NCI-H1105 treated with DMSO at 0.1 percent for 48 hours (cell line): ENCODE data around the gene OR6B2.

Source experiments
- DNase-seq: peaks from one replicate; lab custom pipeline; 2025; lab: John Stamatoyannopoulos, UW

The OR6B2 gene

DNA sequence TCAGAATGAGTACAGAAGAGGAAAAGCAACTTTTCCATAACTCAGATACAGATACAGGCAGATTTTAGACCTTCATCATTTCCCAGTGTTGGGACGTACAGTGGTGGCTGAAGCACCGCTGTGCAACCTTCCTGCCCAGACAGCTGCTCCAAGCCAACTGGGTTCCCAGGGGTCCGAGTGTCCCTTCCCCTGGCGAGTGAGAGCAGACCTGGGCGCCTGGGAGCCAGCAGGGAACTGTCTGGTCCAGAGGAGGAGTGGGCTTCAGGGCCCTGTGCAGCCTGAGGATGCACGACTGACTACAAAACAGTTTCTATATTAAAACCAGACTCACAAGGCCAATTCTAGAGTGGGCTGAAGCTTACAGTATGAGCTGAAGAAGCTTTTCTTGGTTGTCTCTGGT lies 11.1 kb upstream of the OR6B2 start:
- DNase-seq: no peak

DNA sequence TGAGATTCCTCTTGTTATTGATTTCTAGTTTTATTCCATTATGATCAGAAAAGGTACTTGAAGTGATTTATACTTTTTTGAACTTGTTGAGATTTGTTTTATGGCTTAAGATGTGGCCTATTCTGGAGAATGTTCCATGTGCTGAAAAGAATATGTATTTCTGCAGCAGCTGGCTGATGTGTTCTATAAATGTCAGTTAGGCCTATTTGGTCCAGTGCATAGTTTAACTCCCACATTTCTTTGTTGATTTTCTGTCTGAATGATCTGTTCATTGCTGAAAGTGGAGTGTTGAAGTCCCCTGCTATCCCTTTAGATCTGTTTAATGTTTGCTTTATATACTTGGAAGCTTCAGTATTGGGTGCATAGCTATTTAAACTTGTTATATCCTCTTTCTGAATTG lies 7.1 kb upstream of the OR6B2 start:
- DNase-seq: no peak

DNA sequence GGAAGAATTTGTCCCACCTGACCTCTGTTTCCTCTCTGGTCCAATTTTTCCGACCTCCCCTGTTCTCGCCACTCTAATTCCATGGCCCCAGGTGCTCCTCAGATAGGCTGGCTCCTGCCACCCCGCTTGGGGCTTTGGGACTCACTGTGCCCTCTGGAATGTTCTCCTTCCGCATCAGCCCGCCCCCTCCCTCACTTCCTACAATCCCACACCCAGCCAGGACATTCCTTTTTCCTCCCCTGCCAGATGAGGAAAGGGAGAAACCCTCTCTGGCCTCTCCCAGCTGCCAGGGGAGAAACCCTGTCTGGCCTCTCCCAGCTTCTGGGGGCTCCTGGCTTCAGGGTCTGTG lies 3.1 kb upstream of the OR6B2 start:
- no peak for DNase-seq

DNA sequence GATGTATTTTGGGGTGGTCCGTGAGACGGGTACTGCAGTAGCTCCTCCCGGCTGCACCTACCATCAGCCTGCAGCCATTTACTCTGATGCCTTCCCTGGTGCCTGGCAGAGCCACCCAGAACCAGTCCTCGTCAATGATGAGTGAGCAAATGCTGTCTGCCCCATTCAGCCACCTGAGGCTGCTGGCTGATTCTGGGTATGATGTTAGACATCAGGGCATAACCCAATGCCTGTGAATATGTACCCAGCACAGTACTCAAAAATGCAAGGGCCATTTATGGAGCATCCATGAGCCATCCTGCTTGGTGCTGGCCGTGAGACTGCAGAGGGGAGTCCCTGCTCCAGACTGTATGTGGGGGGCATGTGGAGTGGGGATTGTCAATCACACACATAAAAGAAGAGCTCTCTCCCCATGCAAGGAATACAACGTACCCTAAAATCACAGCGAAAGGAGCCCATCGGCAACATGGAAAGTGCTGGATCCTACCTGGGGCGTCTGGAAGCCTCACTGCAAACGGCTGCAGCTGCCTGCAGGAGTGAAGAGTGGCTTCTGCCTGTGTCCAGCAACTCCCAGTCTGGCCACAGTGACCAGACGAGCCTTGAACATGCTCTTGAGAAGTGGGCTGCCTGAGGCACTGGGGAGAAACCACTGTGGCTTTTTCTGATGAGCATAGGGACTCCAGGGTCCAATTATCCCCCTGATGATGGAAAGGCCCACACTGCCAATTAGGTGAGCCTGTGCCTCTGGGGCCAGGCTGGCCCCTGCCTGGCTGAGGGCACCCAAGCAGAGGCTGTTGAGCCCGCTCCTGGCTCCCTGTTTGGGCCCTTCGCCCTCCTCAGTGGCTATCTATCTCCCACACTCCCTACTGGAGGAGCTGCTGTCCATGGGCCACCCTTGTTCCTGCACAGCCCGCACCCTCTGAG lies 2.4 kb upstream of the OR6B2 start:
- no peak for DNase-seq

DNA sequence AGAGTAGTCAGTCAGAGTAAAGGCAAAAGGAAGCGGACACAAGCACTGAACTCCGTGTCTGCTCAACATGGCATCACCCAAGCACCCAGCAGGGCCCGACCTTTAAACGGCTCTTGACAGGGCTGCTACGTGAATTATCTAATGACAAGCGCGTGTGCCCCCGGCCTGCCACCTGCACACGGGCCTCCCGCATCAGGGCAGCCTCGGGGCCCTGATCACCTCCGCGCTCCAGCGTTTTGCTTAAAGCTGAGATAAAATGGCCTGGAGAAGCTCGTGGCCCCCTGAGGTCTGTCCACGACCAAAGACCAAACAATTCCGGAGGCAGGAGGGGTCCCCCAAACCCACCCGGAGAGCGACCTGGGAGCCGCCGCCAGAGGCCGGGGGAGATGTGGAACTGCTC lies 5.5 kb downstream of the OR6B2 start:
- no peak for DNase-seq

DNA sequence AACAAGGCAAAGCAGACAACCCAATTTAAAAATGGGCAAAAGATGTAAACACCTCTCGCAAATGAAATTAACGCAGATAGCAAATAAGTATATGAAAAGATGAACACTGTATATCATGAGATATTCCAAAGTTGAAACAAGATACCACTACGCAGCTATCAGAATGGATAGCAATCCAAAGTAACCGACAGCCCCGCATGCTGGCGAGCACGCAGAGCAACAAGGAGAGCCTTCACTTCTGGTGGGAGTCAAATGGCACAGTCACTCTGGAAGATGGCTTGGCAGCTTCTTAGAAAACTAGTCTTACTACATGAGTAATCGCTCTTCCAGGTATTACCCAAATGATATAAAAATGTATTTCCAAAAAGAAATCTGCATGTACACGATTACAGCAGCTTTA lies 6.4 kb downstream of the OR6B2 start:
- DNase-seq: no peak

DNA sequence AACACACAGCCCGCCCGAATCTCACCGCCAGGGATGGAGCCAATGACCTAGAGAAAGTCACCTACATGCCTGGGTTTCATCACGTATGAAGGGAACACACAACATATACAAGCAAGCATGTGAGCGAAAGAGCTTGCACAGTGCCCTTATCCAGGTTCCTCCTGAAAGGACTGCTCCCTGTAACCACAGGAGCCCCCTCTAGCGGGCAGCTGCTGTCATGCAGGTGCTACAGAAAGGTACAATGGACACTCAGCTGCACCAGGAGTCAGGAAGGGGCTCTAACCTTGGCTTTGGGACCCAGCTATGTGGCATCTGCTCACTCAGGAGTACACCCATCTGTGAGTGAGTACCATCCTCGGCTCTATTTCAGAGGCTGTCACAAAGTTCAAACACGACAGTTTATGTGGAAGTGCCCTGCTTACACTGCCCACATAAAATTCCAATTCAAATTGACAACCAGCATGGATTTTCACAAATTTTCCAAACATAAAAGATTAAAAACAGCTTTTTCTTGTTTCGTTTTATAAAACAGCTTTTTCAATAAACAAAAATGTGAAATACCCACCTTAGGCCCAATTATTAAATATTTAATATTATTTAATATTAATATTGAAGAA lies 8.6 kb downstream of the OR6B2 start:
- no peak for DNase-seq

DNA sequence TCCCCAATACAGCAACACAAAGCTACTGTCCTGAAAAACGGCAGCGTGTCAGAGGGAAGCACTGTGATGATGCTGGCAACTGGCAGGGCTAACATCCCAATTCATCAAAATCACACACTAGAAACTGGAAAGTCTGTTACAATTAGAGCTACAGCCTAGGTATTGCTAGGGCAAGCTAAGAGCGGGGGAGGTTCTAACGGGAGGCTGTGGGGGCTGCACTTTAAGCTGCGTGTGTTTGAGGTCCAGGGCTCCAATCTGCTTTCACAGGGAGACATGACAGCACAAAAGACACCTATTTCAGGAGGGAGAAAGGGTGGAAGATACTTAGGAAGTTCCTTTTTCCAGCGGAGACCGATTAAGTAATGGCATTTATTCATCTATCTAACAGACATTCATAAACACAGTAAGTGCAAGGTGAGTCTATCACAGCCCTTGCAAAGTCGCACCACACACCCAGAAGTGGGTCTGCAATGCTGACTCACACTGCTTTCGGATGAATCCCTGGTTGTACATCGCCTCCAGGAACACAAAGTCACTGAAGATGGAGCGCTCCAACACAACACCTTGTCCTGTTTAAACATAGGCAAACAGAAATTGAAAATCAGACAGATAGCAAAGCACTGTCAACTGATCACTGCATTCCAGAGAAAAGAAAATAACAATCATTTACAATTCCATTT lies 12.0 kb downstream of the OR6B2 start:
- DNase-seq: no peak

DNA sequence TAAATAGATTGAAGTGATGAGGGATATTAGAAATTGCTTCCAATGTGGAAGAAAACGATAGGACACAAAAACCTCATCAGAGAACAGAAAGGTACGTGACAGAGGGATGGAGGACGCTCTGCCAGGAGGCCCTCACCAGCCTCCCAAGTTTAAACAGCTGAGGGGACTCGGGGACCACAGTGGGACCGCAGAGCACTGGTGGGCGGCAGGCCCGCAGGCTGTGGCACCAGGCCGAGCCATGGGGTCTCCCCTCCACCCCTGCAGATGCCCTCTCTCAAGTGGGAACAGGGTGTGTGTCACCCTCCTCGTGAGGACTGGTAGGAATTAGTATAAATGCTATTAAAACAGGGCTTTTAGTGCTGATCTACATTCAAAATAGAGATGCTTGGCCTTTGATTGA lies 15.9 kb downstream of the OR6B2 start:
- no peak for DNase-seq

DNA sequence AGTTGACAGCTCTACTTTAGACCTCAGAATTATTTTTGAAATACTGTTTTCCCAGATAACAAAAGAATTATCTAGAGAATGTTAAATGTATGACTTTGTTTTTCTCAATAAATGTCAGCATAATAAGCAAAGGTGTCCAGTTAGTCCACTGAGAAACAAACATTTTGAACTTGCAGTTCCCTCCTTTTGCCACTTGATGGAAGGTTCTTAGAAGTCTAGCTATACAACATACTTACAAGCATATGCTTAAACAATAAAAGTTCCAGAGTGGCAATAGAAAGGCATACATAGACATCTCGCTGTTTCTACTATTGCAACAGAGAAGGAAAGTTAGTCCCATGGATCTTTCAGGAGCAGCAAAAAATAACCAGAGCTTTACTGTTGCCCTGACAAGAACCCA lies 16.9 kb downstream of the OR6B2 start:
- no peak for DNase-seq

DNA sequence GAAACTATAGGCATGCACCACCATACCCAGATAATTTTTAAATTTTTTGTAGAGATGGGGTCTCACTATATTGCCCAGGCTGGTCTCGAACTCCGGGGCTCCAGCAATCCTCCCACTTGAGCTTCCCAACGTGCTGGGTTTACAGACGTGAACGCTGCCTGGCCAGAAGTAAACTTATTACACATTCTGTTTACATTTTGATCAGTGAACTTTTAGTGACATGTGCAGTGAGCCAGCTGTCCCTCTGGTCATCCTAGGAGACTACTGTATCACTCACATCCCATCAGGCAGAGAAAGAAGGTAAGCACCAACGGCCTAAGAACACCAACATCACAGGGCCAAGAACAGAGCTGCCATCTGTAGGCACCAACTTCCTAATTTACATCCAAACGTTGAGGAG lies 27.2 kb downstream of the OR6B2 start:
- no peak for DNase-seq

DNA sequence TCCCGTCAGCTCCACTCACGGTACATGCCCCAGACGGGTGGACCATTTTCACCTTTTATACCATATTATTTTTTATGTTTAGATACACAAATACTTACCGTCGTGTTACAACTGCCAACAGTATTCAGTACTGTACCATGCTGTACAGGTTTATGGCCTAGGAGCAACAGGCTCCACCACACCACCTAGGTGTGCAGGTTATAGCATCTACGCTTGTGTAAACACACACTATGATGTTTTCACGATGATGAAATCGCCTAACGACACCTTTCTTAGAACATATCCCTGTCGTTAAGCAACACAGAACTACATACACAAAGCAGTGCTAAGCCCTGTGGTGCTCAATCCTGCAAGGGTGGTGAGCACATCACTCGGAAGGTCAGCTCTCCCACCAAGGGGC lies 29.6 kb downstream of the OR6B2 start:
- no peak for DNase-seq

DNA sequence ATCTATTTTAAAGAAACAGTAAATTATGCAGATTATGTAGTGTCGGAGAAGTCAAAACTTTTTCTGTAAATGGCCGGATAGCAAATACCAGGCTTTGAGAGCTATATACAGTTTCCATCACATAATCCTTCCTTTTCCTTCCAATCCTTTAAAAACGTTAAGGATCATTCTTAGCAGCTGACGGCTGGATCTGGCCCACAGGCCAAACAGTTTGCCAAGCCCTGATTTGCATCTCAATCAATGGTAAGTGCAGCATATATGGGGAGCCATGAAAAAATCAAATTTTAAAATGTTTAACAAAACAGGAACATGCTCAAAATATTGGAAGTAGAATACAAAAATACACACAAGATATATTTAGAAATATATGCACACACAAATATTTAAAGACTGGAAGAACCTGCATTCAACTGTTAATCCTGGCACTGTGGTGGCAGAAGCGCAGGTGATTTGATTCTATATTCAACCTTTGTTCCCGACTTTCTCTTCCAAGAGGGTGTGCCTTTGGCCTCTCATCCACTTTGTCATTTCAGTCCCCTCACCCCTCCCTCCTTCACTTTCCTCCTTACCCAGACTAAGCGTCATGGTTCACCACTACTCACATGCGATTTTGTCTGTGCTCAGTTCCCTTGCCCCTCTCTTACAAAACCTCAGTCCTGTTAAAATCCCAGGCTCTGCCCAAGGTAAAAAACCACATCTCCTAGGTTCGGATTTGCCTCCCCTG lies 32.4 kb downstream of the OR6B2 start:
- no peak for DNase-seq

DNA sequence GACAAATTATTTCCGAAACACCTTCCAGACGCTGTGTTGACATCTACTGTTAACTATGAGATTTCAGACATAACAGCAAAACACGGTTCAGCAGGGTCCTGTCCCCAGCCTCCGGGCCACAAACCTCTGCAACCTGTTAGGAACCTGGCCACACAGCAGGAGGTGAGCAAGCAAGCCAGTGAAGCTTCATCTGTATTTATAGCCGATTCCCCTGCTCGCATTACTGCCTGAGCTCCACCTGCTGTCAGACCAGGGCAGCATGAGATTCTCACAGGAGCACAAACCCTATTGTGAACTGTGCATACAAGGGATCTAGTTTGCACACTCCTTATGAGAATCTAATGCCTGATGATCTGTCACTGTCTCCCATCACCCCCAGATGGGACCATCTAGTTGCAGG lies 36.1 kb downstream of the OR6B2 start:
- DNase-seq: no peak

DNA sequence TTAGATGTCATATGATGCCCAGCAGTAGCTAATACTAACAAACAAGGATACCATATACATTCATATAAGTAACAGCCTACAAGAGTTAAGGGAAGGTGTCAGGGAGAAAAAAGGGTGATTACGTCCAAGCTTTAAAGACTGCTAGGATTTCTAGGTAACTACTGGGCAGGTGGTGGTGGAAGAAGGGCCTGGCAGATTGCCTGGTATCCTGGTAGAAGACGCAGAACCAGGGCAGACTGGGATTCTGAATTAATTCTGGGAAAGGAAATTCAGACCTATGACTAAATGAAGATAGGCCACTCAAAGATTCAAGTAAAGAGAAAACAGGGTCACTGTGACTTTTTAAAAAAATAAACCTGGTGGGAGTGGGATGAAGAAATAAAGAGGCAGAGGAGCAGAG lies 36.9 kb downstream of the OR6B2 start:
- DNase-seq: no peak

DNA sequence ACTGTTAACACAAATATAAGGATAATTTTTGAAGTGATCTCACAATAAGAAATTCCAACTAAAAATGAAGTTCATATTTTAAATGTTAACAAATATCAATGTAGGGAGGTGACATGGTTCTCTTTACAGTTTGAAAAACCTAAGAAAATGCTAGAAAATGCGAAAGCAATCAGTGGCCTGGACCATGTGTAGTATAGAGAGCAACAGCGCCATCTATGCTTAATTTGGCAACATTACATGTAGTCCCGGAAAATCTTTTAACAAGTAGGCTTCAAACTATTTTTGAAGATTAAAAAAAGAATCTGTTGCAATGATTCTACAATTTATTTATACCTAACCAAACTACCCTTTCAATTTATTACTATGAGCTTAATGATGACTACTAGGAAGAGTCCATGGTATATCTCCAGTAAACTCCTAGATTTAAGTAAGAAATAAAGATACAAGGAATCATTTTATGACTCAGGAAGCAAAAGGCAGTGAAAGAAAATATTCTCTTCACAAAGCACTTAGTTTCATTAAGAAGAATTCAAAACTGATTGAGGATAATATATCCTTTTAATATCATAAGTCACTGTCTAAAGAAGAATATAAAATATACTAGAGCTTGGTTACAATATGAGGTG lies 38.4 kb downstream of the OR6B2 start:
- DNase-seq: peak; percentile 23

DNA sequence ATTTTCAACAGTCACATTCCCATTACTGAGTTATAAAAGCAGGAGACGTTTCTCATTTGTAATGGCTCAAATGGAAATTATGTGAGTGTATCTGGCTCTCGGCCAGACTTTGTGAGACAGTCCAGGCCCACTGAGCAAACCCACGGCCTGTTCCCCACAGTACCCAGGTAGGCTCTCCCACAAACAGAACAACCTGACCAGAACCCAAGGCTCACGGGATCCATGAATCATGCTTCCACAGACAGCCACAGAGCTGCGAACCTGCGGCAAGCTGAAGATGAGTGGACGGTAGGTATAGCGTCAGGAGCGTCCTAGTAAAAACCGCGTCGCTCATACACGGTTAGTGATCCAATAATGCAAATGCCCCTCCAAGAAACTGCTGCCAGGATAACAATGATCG lies 39.3 kb downstream of the OR6B2 start:
- no peak for DNase-seq

DNA sequence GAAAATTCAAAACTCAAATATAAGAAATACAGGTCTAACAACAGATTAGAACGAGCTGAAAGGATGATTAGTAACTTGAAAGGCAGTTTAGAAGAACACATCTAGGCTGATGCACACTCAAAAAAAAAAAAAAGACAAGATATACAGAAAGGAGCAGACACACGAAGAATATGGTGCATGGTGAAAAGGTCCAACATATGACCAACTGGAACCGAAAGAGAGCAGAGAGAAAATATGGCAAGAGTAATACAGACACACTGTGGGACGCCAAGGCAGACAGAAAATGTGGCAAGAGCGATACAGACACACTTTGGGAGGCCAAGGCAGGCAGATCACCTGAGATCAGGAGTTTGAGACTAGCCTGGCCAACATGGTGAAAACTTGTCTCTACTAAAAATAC lies 44.9 kb downstream of the OR6B2 start:
- no peak for DNase-seq

DNA sequence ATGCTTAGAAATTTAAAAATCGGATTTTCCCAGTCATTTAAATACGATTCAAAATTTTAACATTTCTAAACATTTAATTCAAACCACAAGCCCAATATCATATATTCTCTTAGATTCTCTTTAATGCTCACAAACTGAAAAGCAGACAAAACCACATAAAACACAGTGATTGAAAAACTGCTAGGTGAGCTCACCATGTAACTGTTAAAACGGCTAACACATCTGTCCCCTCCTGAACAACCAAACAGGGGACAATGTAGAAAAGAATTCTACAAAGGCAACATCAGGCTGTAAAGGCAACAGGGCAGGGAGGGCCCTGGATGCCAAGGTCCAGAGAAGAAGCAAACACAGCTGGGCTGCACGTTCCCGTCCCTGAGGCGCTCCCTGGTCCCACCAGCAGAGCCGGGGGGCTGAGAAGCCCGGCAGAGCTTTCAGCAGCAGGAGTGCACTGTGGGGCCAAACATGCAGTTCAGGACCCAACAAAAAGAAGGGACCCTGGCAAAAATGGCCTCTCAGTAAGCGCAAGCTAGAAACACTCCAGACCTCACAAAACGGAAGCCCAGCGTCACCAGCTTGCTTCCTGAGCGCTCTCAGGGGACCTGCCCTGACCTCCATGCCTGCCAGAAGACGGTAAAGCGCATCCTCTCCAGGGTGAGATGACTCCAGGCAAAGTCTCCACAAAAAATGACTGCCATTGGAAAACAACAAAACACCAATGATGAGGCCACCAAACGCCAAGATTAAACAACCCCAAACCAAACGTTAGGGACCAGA lies 45.6 kb downstream of the OR6B2 start:
- no peak for DNase-seq

DNA sequence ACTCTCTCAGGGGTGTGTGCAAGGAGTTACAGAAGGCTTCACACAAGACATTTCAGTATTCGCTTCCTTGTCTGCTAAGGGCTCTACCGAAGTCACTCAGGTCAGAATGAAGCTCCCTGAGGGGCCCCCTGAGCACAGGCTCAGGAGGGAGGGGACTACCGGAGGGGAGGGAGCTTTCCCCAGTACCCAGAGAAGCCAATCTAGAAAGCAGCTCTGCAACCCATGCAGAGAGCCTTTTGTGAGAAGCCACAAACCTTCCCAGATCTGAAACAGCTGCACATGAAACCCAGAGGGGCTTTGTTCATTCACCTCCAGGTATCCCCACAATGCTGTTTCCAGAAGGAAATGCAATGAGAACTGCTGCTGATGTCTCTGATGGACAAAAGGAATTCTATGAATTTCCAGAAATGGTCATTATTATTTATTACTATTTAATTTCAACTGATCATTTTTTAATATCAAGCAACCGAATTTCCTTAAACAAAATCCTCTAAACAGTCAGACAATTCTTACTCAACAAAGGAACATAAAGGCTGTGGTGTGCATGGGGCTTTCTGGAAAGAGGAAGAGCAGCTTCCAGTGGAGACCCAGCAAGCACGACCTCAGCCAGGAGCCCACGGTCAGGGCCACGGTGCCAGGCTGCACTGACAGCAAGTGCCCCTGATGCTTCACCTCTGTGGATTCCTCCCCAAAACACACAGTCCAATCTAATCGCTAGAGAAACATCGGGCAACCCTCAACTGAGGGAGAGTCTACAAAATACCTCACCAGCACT lies 47.0 kb downstream of the OR6B2 start:
- DNase-seq: no peak
